Sigmoid colon (tissue), 4 donors: ENCODE data around the gene TECPR2.

ENCODE experiments used
- EP300 ChIP-seq, 4 donors: sonication (generic); formaldehyde crosslinking; IDR thresholded peaks; one replicate each; pipeline ENCODE4 v1.6.1; 2017; ENCODE audit warnings: antibody characterized with exemption in 4 of 4
- POLR2A ChIP-seq, 2 donors: fragments of 450-650 bp; IDR thresholded peaks; one replicate each; pipeline ENCODE4 v1.6.1; 2016; ENCODE audit warnings: antibody characterized with exemption in 2 of 2, mild to moderate bottlenecking in 2 of 2, moderate library complexity in 2 of 2
- TF ChIP-seq, protein P1 (sequence below), 4 experiments: fragments of 450-650 bp in 3 of 4; fragments of 200-600 bp in 1 of 4; IDR thresholded peaks; one replicate each; pipeline ENCODE4 v1.5.1; 2016 to 2019; ENCODE audit warnings: antibody characterized with exemption in 4 of 4, mild to moderate bottlenecking in 3 of 4, moderate library complexity in 2 of 4

DNA sequence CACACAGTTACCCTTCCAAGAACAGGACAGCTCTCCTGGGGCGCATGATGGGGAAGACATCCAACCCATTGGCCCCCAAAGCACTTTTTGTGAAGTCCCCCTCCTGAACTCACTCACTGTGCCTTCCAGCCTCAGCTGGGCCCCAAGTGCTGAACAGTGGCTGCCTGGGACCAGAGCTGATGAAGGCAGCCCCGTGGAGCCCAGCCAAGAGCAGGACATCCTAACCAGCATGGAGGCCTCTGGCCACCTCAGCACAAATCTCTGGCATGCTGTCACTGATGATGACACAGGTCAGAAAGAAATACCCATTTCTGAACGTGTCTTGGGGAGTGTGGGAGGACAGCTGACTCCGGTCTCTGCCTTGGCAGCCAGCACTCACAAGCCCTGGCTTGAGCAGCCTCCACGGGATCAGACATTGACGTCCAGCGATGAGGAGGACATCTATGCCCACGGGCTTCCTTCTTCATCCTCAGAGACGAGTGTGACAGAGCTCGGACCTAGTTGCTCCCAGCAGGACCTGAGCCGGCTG lies 72.0 kb downstream of the TECPR2 start:
- no peak for TF ChIP-seq POLR2A (IDR thresholded peaks at IDR 0.05)
- TF ChIP-seq EP300 (IDR thresholded peaks at IDR 0.05): no peak
- TF ChIP-seq, protein P1, sequence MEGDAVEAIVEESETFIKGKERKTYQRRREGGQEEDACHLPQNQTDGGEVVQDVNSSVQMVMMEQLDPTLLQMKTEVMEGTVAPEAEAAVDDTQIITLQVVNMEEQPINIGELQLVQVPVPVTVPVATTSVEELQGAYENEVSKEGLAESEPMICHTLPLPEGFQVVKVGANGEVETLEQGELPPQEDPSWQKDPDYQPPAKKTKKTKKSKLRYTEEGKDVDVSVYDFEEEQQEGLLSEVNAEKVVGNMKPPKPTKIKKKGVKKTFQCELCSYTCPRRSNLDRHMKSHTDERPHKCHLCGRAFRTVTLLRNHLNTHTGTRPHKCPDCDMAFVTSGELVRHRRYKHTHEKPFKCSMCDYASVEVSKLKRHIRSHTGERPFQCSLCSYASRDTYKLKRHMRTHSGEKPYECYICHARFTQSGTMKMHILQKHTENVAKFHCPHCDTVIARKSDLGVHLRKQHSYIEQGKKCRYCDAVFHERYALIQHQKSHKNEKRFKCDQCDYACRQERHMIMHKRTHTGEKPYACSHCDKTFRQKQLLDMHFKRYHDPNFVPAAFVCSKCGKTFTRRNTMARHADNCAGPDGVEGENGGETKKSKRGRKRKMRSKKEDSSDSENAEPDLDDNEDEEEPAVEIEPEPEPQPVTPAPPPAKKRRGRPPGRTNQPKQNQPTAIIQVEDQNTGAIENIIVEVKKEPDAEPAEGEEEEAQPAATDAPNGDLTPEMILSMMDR (IDR thresholded peaks at IDR 0.05): no peak
